Keratinocyte (primary cell): ENCODE results near the gene GFRA4. TPM values are rescaled to one million over a fixed set of nuclear protein-coding genes. Genes with fewer than 3 reads are reported as not detected.
A peak's percentile ranks its signal among the peaks of the same experiment; 100 is the strongest.

Source experiments
- DNase-seq: peaks from one replicate; pipeline ENCODE4 v3.0.0-alpha.2; 2011; ENCODE audit warnings: low read depth, missing footprints, low spot score
- FAIRE-seq: peaks from 2 replicates; lab custom pipeline; 2011; peaks lifted over from hg19 to GRCh38; lab: Jason Lieb, UNC
- H2AFZ ChIP-seq: 2 replicates; pipeline ENCODE4 v1.6.0; 2012; ENCODE audit warnings: low read length, control low read depth, inconsistent platforms; ENCODE audit not compliant: control insufficient read depth
- H3K27ac ChIP-seq: 2 replicates; pipeline ENCODE4 v1.5.1; 2011; ENCODE audit warnings: low read length; ENCODE audit not compliant: control insufficient read depth, insufficient read depth
- H3K27me3 ChIP-seq: 3 replicates; pipeline ENCODE4 v1.6.0; 2011; ENCODE audit warnings: low read length; ENCODE audit not compliant: control insufficient read depth, insufficient read depth; ENCODE audit errors: extremely low read depth
- H3K36me3 ChIP-seq, 2 experiments: 2 replicates in 1 of 2; 3 replicates in 1 of 2; pipeline ENCODE4 v1.5.1; 2011; ENCODE audit warnings: low read length in 2 of 2, mild to moderate bottlenecking in 1 of 2; ENCODE audit not compliant: control insufficient read depth in 2 of 2, insufficient read depth in 2 of 2; ENCODE audit errors: extremely low read depth in 1 of 2
- H3K4me1 ChIP-seq: 3 replicates; pipeline ENCODE4 v1.5.1; 2011; ENCODE audit warnings: low read length; ENCODE audit not compliant: control insufficient read depth, insufficient read depth; ENCODE audit errors: extremely low read depth
- H3K4me2 ChIP-seq: 3 replicates; pipeline ENCODE4 v1.6.0; 2011; ENCODE audit warnings: low read depth, low read length; ENCODE audit not compliant: control insufficient read depth, insufficient read depth; ENCODE audit errors: extremely low read depth
- H3K4me3 ChIP-seq, 3 experiments: fragments of 200-600 bp in 1 of 3; sonication (generic) in 1 of 3; 2 replicates in 2 of 3; 3 replicates in 1 of 3; pipeline ENCODE4 v1.5.1; 2011 to 2016; ENCODE audit warnings: low read length in 3 of 3, mild to moderate bottlenecking in 3 of 3, control low read depth in 2 of 3, inconsistent platforms in 1 of 3, low read depth in 1 of 3, mixed read lengths in 1 of 3, mixed run types in 1 of 3, moderate library complexity in 1 of 3; ENCODE audit not compliant: control insufficient read depth in 2 of 3, insufficient read depth in 2 of 3; ENCODE audit errors: extremely low read depth in 1 of 3
- H3K79me2 ChIP-seq: 2 replicates; pipeline ENCODE4 v1.6.0; 2012; ENCODE audit warnings: low read length; ENCODE audit not compliant: control insufficient read depth, insufficient read depth
- H3K9ac ChIP-seq: 3 replicates; pipeline ENCODE4 v1.6.0; 2011; ENCODE audit warnings: low read length; ENCODE audit not compliant: control insufficient read depth, insufficient read depth; ENCODE audit errors: extremely low read depth
- H3K9me1 ChIP-seq: 3 replicates; pipeline ENCODE4 v1.6.0; 2011; ENCODE audit warnings: low read length; ENCODE audit not compliant: control insufficient read depth, insufficient read depth; ENCODE audit errors: extremely low read depth
- H3K9me3 ChIP-seq: 2 replicates; pipeline ENCODE4 v1.5.1; 2012; ENCODE audit warnings: low read depth, low read length; ENCODE audit not compliant: control insufficient read depth
- H4K20me1 ChIP-seq: 3 replicates; pipeline ENCODE4 v1.6.0; 2011; ENCODE audit warnings: low read length; ENCODE audit not compliant: control insufficient read depth, insufficient read depth; ENCODE audit errors: extremely low read depth
- CTCF ChIP-seq, 3 experiments: IDR thresholded peaks in 1 of 3; conservative IDR thresholded peaks in 1 of 3; optimal IDR thresholded peaks in 1 of 3; 2 replicates in 2 of 3; 3 replicates in 1 of 3; pipeline versions ENCODE3 to v1.5.1; 2011; ENCODE audit warnings: low read length in 3 of 3, mild to moderate bottlenecking in 3 of 3, moderate library complexity in 2 of 3, control low read depth in 1 of 3, inconsistent platforms in 1 of 3; ENCODE audit not compliant: insufficient read depth in 2 of 3; ENCODE audit errors: extremely low read depth in 1 of 3
- EZH2 ChIP-seq: IDR thresholded peaks from one replicate; pipeline ENCODE4 v1.6.1; 2012; ENCODE audit warnings: inconsistent platforms, mild to moderate bottlenecking, low read length, moderate library complexity
- dilution Hi-C: fragments of 300-500 bp; cut with MboI; formaldehyde crosslinking; loops from one replicate; pipeline ENCODE4 v1.7.0; 2020; ENCODE audit warnings: low sequenced_read_pairs; ENCODE audit not compliant: extremely low pct_ligation_motif_present
- polyA plus RNA-seq, 5 experiments: library from polyadenylated mRNA; depleted of rRNA in 3 of 5; stranded (reverse) in 3 of 5; stranded (forward) in 1 of 5; unstranded in 1 of 5; fragments of >200 nt; gene quantifications; 1 replicate in 1 of 5; 2 replicates in 3 of 5; 3 replicates in 1 of 5; pipeline versions ENCODE4 v1.2.1 to v1.2.3, GENCODE V29; 2011 to 2012; ENCODE audit warnings: missing spikeins in 2 of 5, low read depth in 1 of 5, low replicate concordance in 1 of 5

Gene GFRA4
- polyA plus RNA-seq, 1 donor (not counting 4 experiments of a cell fraction or from before 2014, with no cell fraction given) = not detected

GRCh38 chr20:3696200-3696599 is 33.0 kb upstream of the GFRA4 start:
- Histone ChIP-seq H3K4me1 (no peaks in the 10 kb centered on the region), H2AFZ (no peak overlapping the region), H3K9me3 (no peaks in the 10 kb centered on the region), H3K27ac (no peak overlapping the region), H4K20me1 (no peaks in the 10 kb centered on the region), H3K9ac (no peak overlapping the region), H3K4me2 (no peak overlapping the region), H3K9me1 (no peaks in the 10 kb centered on the region), H3K36me3 (no peaks in the 10 kb centered on the region), H3K27me3 (no peaks in the 10 kb centered on the region), H3K4me3 (no peak overlapping the region), H3K79me2 (no peaks in the 10 kb centered on the region)
- FAIRE-seq (no peak), DNase-seq (no peak)
- dilution Hi-C loops = no loop called here
- TF ChIP-seq EZH2 (no peak), CTCF (optimal IDR thresholded peaks at IDR 0.05 in 1 of 3, IDR thresholded peaks at IDR 0.05 in 1 of 3, conservative IDR thresholded peaks at IDR 0.05 in 1 of 3; ENCODE audit: extremely low read depth in 1 of 3, insufficient read depth in 2 of 3, low read length in 3 of 3) (peak; percentile 18 to 45 (median 44))

GRCh38 chr20:3694864-3695263 is 31.7 kb upstream of the GFRA4 start:
- no peaks in the 10 kb centered on the region for H3K36me3 ChIP-seq
- no peaks in the 10 kb centered on the region for H3K4me1 ChIP-seq
- no peak overlapping the region for H3K4me3 ChIP-seq
- no peak overlapping the region for H3K27ac ChIP-seq
- H3K9me1 ChIP-seq = no peaks in the 10 kb centered on the region
- no peak for DNase-seq
- H3K9ac ChIP-seq = no peak overlapping the region
- H2AFZ ChIP-seq = no peak overlapping the region
- no peak for TF ChIP-seq CTCF (optimal IDR thresholded peaks at IDR 0.05 in 1 of 3, IDR thresholded peaks at IDR 0.05 in 1 of 3, conservative IDR thresholded peaks at IDR 0.05 in 1 of 3; ENCODE audit: extremely low read depth in 1 of 3, insufficient read depth in 2 of 3, low read length in 3 of 3)
- TF ChIP-seq EZH2 = no peak
- H3K79me2 ChIP-seq = no peaks in the 10 kb centered on the region
- H4K20me1 ChIP-seq = no peaks in the 10 kb centered on the region
- no peak overlapping the region for H3K4me2 ChIP-seq
- FAIRE-seq = no peak
- no peaks in the 10 kb centered on the region for H3K27me3 ChIP-seq
- dilution Hi-C loops = no loop called here
- H3K9me3 ChIP-seq = no peaks in the 10 kb centered on the region
